ENCODE data around the gene MUC4. TPM values are rescaled to one million over a fixed set of nuclear protein-coding genes. Genes with fewer than 3 reads are reported as not detected.

MUC4 gene
- total RNA-seq, 1 donor from 2014 or later: not detected

DNA sequence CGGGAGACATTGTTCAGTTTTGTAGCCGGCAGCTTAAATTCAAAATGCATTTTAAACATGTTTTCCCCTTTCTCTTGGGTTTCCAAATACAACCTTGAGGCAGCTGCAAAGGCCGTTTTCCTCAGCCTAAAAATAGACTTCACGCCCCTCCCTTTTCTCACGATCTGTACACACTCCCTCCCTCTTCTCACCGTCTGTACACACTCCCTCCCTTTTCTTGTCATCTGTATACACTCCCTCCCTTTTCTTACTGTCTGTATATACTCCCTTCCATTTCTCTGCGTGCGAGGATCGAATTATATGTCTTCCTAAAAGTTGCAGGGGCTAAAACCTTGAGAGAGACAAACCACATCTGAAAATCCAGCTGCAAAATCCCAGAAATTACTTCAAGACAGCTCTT lies 8.9 kb downstream of the MUC4 start:
- H3K9me3 Mint-ChIP-seq: no peaks in the 10 kb centered on the region
- no peak overlapping the region for H3K4me3 Mint-ChIP-seq
- H3K36me3 Mint-ChIP-seq (ENCODE audit: low read depth): no peaks in the 10 kb centered on the region
- peaks cover 21% of the 10 kb centered on the region for H3K27me3 Mint-ChIP-seq (ENCODE audit: low read depth)
- no peak for DNase-seq (ENCODE audit: low read depth, low spot score)
- no peak overlapping the region for H3K27ac Mint-ChIP-seq (ENCODE audit: unreplicated experiment)
- TF ChIP-seq, protein P1, sequence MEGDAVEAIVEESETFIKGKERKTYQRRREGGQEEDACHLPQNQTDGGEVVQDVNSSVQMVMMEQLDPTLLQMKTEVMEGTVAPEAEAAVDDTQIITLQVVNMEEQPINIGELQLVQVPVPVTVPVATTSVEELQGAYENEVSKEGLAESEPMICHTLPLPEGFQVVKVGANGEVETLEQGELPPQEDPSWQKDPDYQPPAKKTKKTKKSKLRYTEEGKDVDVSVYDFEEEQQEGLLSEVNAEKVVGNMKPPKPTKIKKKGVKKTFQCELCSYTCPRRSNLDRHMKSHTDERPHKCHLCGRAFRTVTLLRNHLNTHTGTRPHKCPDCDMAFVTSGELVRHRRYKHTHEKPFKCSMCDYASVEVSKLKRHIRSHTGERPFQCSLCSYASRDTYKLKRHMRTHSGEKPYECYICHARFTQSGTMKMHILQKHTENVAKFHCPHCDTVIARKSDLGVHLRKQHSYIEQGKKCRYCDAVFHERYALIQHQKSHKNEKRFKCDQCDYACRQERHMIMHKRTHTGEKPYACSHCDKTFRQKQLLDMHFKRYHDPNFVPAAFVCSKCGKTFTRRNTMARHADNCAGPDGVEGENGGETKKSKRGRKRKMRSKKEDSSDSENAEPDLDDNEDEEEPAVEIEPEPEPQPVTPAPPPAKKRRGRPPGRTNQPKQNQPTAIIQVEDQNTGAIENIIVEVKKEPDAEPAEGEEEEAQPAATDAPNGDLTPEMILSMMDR (conservative IDR thresholded peaks at IDR 0.05): no peak
- peaks cover 15% of the 10 kb centered on the region for H3K4me1 Mint-ChIP-seq

DNA sequence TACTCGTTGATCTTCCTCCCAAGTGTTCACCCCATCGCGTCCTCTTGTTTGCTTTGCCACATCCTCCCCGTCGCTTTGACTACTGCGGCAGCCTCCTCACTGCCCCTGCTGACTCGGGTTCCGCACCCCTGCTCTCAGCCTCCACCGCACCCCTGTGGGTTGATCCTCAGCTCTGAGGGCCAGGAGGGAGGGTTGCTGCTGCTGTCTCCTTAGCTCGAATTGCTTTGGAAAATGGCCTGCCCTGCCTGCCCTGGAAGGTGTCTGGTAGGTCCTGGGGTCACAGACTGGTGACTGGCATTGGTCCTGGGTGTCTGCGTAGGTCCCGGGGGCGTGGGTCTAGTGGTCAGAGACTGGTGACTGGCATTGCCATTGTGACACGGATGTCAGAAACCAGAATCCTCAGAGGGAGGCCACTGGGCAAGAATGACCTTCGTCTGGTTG lies 9.4 kb downstream of the MUC4 start:
- Mint-ChIP-seq H3K4me1 (peaks cover 12% of the 10 kb centered on the region), H3K27me3 (ENCODE audit: low read depth) (peaks cover 21% of the 10 kb centered on the region), H3K4me3 (no peak overlapping the region), H3K9me3 (no peaks in the 10 kb centered on the region), H3K36me3 (ENCODE audit: low read depth) (no peaks in the 10 kb centered on the region), H3K27ac (ENCODE audit: unreplicated experiment) (no peak overlapping the region)
- TF ChIP-seq, protein P1 (conservative IDR thresholded peaks at IDR 0.05): no peak
- DNase-seq (ENCODE audit: low read depth, low spot score): no peak

DNA sequence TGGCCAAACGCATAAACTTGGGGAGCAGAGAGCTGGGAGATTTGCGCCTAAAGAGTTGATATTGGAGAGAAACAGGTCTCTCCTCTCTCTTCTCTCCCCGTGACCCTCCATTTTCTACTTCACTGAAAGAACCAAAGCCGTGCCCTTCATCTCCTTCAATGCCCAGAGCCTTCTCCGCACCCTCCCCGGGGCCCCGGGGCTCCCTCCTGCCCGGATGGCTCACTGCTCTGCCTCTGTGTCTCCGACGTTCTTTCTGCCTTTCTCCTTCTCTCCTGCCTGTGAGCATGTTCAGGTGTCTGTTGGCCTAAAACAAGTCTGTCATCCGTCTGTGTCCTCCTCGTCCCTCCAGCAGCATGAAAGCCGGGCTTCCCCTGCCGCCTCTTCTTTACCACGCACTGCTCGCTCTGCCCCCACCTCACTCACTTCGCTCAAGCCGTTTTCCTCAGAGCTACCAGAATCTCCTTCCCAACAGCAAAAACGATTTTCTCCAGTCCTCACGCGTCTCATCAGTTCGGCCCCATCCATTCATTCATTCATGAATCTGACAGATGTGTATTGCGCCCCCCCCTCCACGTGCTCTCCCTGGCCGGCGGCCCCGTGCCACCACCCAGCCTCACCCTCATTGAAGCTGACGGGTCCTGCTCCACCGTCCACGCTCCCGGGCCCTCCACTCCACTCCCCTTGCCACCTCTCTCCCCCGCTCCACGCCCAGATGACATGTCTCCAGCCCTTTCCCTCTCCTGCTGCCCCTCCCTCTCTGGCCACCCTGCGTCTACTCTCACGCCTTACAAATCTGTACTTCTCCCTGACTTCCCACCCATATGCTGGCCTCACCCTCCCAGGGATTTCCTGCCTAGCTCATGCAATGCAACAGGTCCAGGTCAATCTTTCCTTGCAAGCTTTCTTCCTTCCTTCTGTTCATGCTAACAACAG lies 10.2 kb downstream of the MUC4 start:
- Mint-ChIP-seq H3K4me1 (peaks cover 10% of the 10 kb centered on the region), H3K9me3 (no peaks in the 10 kb centered on the region), H3K4me3 (no peak overlapping the region), H3K36me3 (ENCODE audit: low read depth) (no peaks in the 10 kb centered on the region), H3K27ac (ENCODE audit: unreplicated experiment) (no peak overlapping the region), H3K27me3 (ENCODE audit: low read depth) (peaks cover 21% of the 10 kb centered on the region)
- TF ChIP-seq, protein P1 (conservative IDR thresholded peaks at IDR 0.05): no peak
- DNase-seq (ENCODE audit: low read depth, low spot score): no peak

DNA sequence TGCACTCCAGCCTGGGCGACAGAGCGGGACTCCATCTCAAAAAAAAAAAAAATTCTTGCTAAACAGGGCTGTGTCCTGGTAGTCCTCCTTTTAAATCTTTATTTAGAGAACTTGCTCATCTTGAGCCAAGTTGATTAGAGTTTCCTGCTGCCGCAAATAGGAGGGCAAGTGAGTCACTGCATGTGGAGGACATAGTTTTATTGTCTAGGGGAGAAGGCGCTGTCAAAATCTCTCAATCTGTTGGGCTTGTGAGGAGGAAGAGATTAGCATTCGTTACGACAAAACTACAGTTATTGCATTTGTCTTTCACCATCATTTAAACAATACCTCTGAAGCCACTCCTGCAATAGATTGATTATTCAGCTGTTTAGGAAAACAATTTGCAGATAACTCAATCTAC lies 11.5 kb downstream of the MUC4 start:
- TF ChIP-seq, protein P1 (conservative IDR thresholded peaks at IDR 0.05): no peak
- no peaks in the 10 kb centered on the region for H3K36me3 Mint-ChIP-seq (ENCODE audit: low read depth)
- no peaks in the 10 kb centered on the region for H3K9me3 Mint-ChIP-seq
- H3K27me3 Mint-ChIP-seq (ENCODE audit: low read depth): peaks cover 21% of the 10 kb centered on the region
- no peak overlapping the region for H3K27ac Mint-ChIP-seq (ENCODE audit: unreplicated experiment)
- peaks cover 8% of the 10 kb centered on the region for H3K4me1 Mint-ChIP-seq
- DNase-seq (ENCODE audit: low read depth, low spot score): no peak
- H3K4me3 Mint-ChIP-seq: no peak overlapping the region

DNA sequence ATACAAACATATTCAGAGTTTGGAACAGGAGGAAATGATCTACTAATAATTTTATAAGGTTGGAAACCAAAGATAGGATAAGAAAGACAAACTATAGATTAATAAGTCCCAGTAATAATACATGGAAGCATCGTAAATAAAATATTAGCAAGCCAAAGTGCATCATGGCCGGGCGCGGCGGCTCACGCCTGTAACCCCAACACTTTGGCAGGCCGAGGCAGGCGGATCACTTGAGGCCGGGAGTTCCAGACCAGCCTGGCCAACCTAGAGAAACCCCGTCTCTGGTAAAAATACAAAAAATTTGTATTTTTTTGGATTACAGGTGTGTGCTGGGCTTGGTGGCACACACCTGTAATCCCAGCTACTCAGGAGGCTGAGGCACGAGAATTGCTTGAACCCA lies 14.9 kb downstream of the MUC4 start:
- no peak overlapping the region for H3K27ac Mint-ChIP-seq (ENCODE audit: unreplicated experiment)
- H3K36me3 Mint-ChIP-seq (ENCODE audit: low read depth): no peaks in the 10 kb centered on the region
- no peaks in the 10 kb centered on the region for H3K9me3 Mint-ChIP-seq
- H3K4me1 Mint-ChIP-seq: peaks cover 4% of the 10 kb centered on the region
- no peak overlapping the region for H3K4me3 Mint-ChIP-seq
- DNase-seq (ENCODE audit: low read depth, low spot score): no peak
- peaks cover 16% of the 10 kb centered on the region for H3K27me3 Mint-ChIP-seq (ENCODE audit: low read depth)
- TF ChIP-seq, protein P1 (conservative IDR thresholded peaks at IDR 0.05): no peak

Data from neural crest cell (in vitro differentiated cells).